A172 (cell line): Measurements from ENCODE around the gene CDYL2. TPM values are rescaled to one million over a fixed set of nuclear protein-coding genes. Genes with fewer than 3 reads are reported as not detected.
"Not testable (repeated sequence)": the region's sequence is repeated elsewhere in the genome, so short reads cannot be mapped to it uniquely, and the experiment has no call there.

Source experiments
- DNase-seq: peaks from one replicate; pipeline ENCODE4 v3.0.0-alpha.2; 2015; ENCODE audit warnings: low spot score
- total RNA-seq: library from RNA; depleted of rRNA; stranded (reverse); fragments of >200 nt; shearing (Covaris generic); gene quantifications from 2 replicates; pipeline ENCODE4 v1.2.3, GENCODE V29; 2014; rRNA removed

Gene CDYL2, protein sequence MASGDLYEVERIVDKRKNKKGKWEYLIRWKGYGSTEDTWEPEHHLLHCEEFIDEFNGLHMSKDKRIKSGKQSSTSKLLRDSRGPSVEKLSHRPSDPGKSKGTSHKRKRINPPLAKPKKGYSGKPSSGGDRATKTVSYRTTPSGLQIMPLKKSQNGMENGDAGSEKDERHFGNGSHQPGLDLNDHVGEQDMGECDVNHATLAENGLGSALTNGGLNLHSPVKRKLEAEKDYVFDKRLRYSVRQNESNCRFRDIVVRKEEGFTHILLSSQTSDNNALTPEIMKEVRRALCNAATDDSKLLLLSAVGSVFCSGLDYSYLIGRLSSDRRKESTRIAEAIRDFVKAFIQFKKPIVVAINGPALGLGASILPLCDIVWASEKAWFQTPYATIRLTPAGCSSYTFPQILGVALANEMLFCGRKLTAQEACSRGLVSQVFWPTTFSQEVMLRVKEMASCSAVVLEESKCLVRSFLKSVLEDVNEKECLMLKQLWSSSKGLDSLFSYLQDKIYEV
- total RNA-seq = 4.8 and 6.3 TPM in 2 replicates

DNA sequence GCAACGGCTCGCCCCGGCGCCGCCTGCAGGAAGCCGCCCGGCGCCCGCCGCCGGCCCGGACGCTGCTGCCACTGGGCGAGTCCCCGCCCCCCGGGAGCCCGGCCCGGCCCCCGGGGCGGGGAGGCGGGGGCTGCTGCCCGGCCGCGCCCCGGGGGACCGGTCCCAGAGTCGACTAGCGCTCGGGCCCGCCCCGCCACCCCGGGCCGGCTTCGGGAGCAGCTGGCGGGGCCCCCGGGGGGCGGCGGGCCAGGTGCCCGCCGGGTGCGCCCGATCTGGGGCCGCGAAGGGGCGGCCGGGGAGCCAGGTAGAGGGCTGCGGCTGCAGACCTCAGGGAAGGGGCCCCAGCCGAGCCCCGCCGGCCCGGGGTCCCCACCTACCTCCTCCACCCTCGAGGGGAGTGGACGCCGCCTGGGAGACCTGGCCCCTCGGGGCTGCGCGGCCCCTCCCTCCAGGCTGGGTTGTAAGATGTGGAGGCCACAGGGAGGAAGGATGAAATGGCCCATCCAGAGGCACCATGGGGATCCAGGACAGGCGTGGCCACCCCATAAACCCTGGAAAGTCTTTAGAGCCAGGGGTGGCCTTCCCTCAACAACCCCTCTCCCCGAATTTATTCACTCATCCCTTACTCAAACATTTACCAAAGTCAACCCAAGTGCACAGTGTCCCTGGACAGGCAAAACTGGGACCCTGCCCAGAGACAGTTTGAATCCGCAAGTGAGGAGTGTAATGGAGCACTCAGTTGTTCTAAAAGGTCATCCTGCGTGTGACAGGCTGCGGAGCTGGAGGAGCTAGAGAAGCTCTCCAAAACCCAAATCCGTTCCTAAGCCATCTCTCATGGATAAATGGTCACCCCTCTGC lies at the start of gene CDYL2:
Gene CDYL2, minus strand, starts transcription at position 73 of the 858 bp plus-strand sequence. CDS start 425 bp downstream, outside the sequence.
- no peak for DNase-seq

DNA sequence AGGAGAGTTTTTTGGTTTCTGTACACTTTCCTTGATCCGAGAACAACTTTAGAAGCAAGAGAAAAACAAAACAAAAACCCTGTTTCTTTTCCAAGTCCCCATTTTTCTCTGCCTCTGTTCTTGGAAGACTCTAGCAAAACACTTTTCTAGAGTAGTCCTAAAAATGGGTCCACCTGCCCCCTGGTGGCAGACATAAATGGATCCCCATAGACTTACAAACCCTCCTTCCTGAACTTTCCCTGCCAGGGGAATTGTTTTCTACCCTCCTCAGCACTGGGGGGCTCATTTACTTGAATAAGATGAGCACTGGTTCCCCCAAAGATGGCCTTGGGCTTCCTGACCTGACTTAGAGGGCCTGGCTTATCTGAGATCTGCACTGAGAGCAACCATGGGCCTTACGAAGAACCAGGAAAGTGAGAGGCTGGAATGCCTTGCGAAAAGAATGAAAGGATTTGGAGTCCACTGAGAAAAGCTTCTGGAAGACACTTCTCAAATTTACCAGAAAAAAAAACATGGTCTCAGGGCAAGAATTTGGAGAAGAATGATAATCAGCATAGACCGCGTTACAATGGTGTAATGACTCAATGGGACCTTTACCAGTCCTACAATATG lies 48.0 kb upstream of the CDYL2 start:
- DNase-seq = peak; percentile 24

DNA sequence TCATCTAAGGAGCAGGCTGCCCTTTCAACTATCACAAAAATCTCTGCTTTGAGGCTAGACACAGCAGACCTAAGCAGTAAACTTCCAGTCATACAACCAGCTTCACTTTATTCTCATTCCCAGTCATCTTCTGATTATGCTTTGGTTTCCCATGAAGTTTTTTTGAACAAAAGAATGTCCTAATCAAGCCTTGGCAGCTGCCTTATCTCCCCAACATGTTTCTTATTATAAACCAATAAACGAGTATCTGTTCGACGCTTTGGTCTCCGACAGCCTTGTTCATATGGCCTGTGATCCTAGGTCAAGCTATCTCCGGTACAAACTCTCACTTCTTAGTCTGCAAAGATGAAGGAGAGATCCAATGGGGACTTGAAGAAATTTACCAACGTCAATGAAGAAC lies 47.4 kb upstream of the CDYL2 start:
- DNase-seq = no peak

DNA sequence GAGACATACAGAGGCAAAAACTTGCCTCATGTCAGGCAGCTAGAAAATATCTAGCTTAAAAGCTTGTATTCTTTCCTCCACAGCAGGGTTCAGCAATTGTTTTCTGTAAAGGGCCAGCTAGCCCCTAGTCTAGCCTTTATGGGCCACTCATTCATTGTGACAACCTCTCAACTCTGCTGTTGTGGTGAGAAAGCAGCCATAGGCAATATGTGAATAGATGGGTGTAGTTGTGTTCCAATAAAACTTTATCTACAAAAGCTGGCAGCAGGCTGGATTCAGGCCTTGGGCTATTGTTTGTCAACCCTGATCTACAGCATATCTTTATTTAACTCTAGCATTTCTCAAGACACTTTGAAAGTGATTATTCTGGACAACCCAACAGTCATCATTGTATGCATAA lies 46.4 kb upstream of the CDYL2 start:
- DNase-seq = no peak

DNA sequence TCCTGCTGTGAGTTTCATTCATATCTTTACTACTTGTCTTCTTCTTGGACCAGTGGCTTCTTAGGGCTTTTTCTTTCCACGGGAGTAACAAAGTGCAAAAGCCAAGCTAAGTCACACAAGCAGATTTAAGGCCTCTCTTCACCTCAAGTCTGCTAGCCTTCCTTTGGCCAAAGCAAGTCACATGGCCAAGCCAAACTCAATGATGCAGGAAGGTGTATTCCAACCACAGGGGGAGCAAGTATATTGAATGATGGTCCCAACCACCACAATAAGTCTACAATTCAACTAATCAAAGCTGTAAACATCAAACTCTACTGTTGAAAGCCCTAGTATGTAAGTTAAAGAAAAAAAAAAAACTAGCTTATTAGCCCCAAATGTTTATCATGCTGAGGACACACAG lies 44.5 kb upstream of the CDYL2 start:
- DNase-seq = no peak

DNA sequence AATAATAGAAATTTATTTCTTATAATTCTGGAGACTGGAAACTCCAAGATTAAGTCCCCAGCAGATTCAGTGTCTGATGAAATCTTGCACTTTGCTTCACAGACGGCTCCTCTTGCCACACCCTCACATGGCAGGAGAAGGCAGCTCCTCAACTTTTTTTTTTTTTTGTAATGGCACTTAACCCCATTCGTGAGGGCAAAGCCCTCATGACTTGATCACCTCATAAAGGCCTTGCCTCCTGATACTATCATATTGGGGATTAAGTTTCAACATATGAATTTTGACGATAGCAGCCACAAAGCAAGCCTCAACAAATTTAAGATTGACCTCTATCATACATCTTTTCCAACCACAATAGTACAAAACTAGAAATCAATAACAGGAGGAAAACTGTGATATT lies 42.3 kb upstream of the CDYL2 start:
- DNase-seq = no peak

DNA sequence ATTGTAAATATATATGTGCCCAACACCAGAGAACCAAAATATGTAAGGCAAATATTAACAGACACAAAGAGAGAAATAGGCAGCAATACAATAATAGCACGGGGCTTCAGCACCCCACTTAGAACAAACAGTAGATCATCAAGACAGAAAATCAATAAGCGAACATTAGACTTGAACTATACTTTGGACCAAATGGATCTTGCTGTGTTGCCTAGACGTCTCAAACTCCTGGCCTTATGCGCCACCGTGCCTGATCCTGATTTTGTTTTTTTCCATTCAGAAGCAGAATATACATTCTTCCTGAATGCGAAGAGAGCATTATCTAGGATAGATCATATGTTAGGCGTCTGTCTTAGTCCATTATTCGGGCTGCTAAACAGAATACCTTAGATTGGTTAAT lies 41.9 kb upstream of the CDYL2 start:
- no peak for DNase-seq

DNA sequence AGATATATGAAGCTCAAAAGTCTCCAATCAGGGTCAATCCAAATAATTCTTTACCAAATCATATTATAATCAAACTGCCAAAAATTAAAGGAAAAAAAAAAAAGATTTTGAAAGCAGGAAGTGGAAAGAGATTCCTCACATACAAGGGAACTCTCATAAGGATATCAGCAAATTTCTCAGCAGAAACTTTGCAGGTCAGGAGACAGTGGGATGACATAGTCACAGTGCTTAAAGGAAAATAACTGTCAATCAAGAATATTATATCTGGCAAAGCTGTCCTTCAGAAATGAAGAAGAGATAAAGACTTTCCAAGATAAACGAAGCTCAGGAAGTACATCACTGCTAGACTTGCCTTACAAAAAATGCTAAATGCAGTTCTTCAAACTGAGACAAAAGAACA lies 40.0 kb upstream of the CDYL2 start:
- DNase-seq = no peak

DNA sequence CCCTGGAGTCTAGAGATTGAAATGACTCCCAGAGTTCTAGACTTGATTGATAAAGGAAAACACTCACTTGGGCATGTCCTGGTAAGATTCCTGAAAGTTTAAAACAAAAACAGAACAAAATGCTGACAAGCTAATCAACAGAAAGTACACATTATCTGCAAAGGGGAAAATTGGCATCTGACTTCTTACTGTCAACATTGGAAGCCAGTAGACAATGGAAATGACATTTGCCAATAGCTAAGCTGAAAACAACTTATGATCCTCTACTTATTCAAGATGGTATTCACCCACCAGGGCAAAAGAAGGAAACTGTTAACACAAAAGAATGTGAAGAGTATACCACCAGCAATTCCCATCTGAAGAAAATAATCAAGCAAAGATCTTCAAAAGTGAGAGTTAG lies 36.8 kb upstream of the CDYL2 start:
- no peak for DNase-seq

DNA sequence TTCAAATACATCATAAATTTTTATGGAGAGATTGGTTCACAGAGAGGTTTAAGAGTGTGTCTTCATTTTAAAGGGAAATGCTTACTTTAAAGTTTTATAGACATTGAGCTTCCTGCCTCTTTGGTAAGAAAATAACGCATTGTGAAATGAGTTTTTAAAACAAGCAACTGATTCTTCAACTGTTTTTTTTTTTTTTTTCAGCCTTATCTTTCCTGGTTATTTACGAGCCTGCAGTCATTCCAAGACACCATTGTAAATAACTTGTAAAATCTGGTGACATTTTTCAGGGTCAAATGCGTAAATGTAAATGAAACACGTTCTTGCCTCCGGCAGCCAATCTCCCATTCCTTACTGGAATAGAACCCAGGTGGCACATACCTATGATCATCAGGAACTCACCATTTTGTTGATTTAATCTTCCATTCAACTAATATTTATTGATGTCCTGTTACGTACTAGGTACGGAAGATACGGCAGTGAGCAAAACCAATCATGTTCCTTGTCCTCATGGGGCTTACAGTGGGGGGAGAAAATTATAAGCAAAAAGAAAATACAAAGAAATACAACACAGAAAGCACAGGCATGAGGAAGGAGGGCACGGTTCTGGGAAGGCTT lies 33.2 kb upstream of the CDYL2 start:
- DNase-seq = no peak

DNA sequence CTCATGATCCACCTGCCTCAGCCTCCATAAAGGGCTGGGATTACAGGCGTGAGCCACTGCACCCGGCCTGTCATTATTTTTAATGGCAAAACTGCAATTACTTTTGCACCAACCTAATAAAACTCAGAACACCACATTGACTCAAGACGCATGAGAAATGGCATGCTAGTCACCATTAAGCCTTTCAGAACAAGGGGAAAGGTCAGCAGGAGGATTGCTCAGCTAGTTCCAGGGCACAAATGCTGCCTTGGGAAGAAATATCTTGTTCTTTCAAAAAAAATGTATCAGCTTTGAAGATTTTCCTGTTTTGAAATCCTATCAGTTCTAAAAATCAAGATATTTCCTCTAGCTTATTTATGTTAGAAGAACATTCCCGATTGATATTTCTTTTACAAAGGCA lies 32.4 kb upstream of the CDYL2 start:
- DNase-seq = no peak

DNA sequence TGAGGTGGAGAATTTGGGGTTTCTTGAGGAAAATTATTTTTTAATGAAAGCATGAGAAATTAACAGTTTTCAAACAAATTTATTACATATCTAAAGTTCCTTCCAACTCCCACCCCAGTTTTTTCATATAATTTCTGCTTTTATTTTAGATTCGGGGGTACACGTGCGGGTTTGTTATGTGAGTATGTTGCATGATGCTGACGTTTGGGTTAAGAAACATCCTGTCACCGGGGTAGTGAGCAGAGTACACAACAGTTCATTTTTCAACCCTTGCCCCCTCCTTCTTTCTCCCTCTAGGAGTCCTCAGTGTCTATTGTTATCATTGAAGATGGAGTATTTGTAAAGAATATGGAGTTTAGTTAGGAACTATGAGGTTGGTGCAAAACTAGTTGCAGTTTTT lies 31.8 kb upstream of the CDYL2 start:
- no peak for DNase-seq

DNA sequence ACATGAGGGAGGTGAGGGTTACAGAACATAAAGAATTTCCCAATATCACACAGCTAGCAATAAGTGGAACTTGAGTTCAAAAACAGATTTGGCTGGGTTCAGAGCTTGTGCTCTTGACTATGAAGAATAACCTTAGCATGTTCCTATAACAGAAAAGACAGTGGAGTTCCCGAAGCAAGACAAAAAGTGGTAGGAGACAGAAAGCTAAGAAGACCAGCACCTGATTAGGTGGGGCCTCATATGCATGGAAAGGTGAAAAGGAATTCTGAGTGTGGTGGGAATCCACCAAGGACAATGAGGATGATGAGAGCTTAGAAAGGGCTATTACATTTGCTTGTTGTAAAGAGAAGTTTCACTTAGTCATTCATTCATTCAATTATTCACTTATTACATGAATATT lies 26.6 kb upstream of the CDYL2 start:
- no peak for DNase-seq

DNA sequence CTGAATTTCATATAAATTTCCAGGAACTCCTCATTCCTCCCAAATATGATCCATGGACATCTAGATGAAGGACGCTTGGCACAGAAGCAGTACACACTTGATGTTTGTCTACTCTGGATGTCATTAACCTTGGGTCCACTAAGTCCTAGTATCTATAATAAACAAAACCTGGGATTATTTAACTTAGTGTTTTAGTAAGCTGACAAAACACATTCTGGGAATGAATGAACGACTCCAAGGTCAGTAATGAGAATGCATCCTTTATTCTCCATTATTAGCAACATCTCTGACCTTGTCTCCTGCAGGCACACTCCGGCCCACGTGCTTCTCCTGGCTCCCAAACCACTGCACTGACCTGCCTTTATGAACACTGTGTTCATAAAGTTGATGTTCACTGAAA lies 24.1 kb upstream of the CDYL2 start:
- DNase-seq = no peak

DNA sequence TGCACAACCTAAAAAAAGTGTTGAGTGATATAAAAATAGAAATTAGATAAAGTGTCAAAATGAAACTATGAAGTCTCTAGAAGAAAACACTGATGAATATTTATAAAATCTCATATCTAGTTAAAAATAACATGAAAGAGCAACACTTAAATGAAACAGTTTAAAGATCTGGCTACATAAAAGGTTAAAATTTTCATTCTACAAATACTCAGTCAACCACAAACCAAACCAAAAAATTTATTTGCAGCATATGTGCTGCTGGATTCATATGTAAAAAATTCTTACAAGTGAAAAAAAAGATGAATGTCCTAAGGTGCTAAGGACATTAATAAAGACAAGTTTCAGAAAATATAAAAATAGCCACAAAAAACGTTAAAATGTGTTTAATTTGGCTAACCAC lies 22.6 kb upstream of the CDYL2 start:
- DNase-seq = no peak

DNA sequence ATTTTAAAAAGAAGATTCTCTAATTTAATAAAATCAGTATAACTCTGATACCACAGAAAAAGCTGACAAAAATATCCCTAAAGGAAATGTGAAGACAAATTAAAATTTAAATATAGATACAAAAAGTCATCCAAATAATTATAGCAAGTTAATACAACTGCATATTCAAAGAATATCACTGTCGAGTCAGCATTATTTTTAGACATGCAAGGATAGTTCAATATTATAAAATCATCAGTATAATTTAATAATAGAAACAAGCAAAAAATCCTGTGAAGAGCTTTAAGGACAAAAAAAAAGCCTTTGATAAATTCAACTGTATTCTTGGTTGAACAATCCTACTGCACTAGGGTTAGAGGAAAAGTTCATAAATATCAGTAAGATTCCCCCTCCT lies 21.0 kb upstream of the CDYL2 start:
- no peak for DNase-seq

DNA sequence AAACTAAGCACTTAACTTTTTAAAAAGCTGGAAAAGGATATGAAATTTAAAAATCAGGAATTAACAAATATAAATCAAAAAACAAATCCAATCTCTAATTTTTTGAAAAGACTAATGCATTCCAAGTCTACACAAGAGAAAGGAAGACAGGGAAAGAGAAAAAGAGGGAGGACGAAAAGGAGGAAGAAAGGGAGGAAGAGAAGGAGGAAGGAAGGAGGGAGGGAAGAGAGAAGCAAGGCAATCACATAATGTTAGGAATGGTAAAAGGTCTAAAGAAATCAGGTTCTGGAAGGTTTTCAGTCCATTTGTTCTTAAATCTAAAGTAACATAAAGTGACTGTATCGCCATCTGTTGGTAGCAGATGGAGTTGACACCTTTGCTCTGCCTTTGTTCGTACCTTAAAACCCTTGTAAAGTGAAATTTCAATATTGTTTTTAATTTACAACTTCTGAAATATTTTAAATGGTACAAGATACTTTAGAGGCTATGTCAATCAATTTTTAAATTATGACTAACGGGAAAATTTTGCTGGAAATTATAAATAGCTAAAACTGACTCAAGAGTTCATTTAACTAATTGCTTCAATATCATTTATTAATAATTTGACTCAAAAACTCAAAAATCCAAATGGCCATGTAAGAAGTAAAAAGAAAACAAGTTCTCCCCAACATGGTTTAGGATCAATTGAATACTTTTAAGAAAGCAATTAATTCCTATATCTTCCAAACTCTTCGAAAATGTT lies 20.4 kb upstream of the CDYL2 start:
- DNase-seq = peak; percentile 59

DNA sequence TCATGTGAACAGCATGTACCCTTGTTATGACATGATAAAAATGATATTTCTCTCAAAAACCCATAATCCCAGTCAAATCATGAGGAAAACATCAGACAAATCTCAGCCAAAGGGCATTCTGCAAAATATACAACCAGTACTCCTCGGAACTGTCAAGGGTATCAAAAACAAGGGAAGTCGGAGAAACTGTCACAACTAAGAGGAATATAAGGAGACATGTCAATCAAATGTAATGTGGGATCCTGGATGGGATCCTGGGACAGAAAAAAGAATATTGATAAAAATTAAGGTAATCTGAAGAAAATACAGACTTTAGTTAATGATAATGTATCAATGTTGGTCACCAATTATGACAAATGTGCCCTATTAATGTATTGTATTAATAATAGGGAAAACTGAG lies 15.6 kb upstream of the CDYL2 start:
- DNase-seq = no peak

DNA sequence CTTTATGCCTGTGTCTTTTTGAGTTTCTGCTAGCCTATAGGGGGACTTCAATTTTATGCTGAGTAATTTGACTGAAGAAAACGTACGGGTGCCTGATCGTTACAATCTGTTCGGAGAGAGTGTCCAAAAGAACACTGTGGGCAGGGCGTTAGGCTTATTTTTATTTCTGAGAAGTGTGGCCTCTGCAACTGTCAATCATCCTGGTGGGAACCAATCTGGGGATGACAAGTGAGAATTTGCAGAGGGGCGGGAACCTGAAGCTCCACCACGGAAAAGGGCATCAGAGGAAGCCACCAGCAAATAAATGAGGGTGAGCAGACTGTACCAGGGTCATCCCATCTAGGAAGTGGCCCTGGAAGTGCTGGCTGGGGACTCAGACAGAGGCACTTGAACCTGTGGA lies 12.0 kb upstream of the CDYL2 start:
- no peak for DNase-seq

DNA sequence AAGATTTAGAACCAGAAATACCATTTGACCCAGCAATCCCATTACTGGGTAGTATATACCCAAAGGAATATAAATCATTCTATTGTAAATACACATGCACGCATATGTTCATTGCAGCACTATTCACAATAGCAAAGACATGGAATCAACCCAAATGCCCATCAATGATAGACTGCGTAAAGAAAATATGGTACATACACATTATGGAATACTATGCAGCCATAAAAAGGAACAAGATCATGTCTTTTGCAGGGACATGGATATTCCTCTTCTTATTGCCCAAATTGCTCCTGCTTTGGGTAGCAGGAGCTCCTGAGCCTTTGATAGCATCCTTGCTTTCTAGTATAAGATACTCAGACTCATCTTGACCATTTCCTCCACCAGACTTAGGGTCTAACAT lies 10.9 kb upstream of the CDYL2 start:
- not testable (repeated sequence) for DNase-seq

DNA sequence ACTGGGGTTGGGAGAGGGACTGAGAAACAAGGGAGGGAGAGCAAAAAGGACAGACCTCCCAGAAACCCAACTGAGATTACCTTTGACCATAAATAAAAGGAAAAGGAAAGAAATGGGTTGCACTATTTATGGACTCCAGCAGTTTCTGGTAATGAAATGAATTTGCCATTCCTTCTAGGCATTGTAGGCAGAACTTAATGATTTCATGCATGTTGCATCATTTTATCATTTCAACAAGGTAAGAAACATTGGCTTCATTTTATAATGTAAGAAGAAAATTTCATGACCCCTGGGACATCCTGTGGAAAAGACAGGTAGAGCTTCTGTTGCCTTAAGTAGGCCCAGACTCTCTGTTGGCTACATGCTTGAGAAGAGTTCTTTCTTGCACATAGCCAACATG lies 8.2 kb upstream of the CDYL2 start:
- DNase-seq = no peak
